Measurements from ENCODE around the gene ADAMTS2.

ADAMTS2 gene

GRCh38 chr5:179154991-179155955 lies 190.0 kb downstream of the ADAMTS2 start:
- ATAC-seq (no peak), DNase-seq (no peak)

GRCh38 chr5:179154346-179154990 lies 190.8 kb downstream of the ADAMTS2 start:
- DNase-seq (no peak), ATAC-seq (no peak)

GRCh38 chr5:179153921-179154345 lies 191.3 kb downstream of the ADAMTS2 start:
- no peak for ATAC-seq
- DNase-seq = no peak

- no peak for DNase-seq
- no peak for ATAC-seq
These were observed 191.8 kb downstream of the ADAMTS2 start for GRCh38 chr5:179153341-179153901.

GRCh38 chr5:179152941-179153340 lies 192.3 kb downstream of the ADAMTS2 start:
- ATAC-seq (no peak), DNase-seq (no peak)

- ATAC-seq = no peak
- no peak for DNase-seq
These were observed 192.9 kb downstream of the ADAMTS2 start for GRCh38 chr5:179152144-179152895.

- no peak for DNase-seq
- ATAC-seq = no peak
These were observed 193.8 kb downstream of the ADAMTS2 start for GRCh38 chr5:179151286-179152118.

GRCh38 chr5:179150011-179150410 lies 195.2 kb downstream of the ADAMTS2 start:
- ATAC-seq = no peak
- DNase-seq = no peak

GRCh38 chr5:179149278-179149677 lies 196.0 kb downstream of the ADAMTS2 start:
- ATAC-seq (no peak), DNase-seq (no peak)

- no peak for ATAC-seq
- DNase-seq = no peak
These were observed 196.5 kb downstream of the ADAMTS2 start for GRCh38 chr5:179148703-179149170.

- DNase-seq = no peak
- no peak for ATAC-seq
These were observed 197.1 kb downstream of the ADAMTS2 start for GRCh38 chr5:179147991-179148702.

GRCh38 chr5:179146277-179146676 lies 199.0 kb downstream of the ADAMTS2 start:
- ATAC-seq = peak; percentile 88
- DNase-seq = peak; percentile 50

- no peak for DNase-seq
- ATAC-seq = no peak
These were observed 201.8 kb downstream of the ADAMTS2 start for GRCh38 chr5:179143446-179143845.

GRCh38 chr5:179142434-179143198 lies 202.6 kb downstream of the ADAMTS2 start:
- DNase-seq = peak; percentile 17

GRCh38 chr5:179141867-179142266 lies 203.4 kb downstream of the ADAMTS2 start:
- ATAC-seq (no peak), DNase-seq (no peak)

More at GRCh38 chr5:179142434-179143198, 202.6 kb downstream of the ADAMTS2 start:
- ATAC-seq = peak; percentile 83

GRCh38 chr5:179140293-179140692 lies 205.0 kb downstream of the ADAMTS2 start:
- ATAC-seq = no peak

GRCh38 chr5:179139936-179140235 lies 205.4 kb downstream of the ADAMTS2 start:
- no peak for DNase-seq

More at GRCh38 chr5:179140293-179140692, 205.0 kb downstream of the ADAMTS2 start:
- DNase-seq = no peak

GRCh38 chr5:179139111-179139935 lies 205.9 kb downstream of the ADAMTS2 start:
- ATAC-seq (no peak), DNase-seq (no peak)

More at GRCh38 chr5:179139936-179140235, 205.4 kb downstream of the ADAMTS2 start:
- no peak for ATAC-seq

GRCh38 chr5:179138568-179138925 lies 206.7 kb downstream of the ADAMTS2 start:
- no peak for DNase-seq
- no peak for ATAC-seq

Measured in stimulated activated naive CD8-positive, alpha-beta T cell treated with anti-CD3 and anti-CD28 coated beads, Interleukin-15, Interleukin-2, amounts not matched to agents 100 U/mL and 50 U/mL, for 24 hours (primary cell).